Esophagus mucosa (tissue), 1 donor: ENCODE results near the gene SELENOH. TPM values are rescaled to one million over a fixed set of nuclear protein-coding genes. Genes with fewer than 3 reads are reported as not detected.
A peak's percentile ranks its signal among the peaks of the same experiment; 100 is the strongest.
"Not testable (repeated sequence)": the region's sequence is repeated elsewhere in the genome, so short reads cannot be mapped to it uniquely, and the experiment has no call there.

Experiments
- ATAC-seq: fragments of 200-7000 bp; cut with Tn5 transposase; one replicate; pipeline ENCODE4 v1.9.1; 2020
- total RNA-seq: library from RNA; stranded (reverse); gene quantifications from one replicate; pipeline ENCODE4 v1.2.4, GENCODE V29; 2023
- donor health status: DM: yes; HTN: yes; CAD: no.

The SELENOH gene, protein sequence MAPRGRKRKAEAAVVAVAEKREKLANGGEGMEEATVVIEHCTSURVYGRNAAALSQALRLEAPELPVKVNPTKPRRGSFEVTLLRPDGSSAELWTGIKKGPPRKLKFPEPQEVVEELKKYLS
- 120 TPM for total RNA-seq

DNA sequence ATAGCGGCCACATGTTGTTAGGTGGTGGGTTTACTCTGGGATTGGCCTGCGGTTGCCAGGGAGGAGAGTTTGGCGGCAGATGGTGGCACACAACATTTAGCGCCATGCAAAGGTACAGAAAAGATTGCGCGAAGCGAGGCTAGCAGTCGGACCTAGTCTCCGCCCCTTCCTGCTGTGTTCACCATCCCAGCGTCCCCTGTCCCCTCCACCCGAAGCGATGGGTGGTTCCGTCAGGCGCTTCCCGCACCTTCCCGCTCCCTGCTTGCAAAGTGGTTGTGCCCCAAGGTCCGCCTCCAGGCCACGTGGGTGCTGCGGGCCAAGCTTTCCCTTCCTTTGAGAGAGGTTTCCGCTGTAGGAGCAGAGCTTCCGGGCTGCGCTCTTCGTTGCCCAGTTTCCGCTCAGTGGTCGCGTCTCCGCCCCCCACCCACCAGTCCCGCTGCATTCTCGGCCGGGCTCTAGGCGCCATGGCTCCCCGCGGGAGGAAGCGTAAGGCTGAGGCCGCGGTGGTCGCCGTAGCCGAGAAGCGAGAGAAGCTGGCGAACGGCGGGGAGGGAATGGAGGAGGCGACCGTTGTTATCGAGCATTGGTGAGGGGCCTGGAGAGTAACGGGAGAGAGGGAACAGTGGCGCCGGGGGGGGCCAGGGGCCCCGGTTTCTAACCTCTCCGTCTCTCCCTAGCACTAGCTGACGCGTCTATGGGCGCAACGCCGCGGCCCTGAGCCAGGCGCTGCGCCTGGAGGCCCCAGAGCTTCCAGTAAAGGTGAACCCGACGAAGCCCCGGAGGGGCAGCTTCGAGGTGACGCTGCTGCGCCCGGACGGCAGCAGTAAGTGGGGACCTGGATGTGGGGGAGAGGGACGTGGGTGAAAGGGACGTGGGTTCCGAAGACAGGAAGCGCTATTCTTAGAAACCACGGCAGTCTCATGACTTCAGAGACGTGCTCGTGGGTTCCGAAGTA is at the start of gene SELENOH:
SELENOH (plus strand) TSS at position 360 of the 955 bp plus-strand sequence; CDS start at position 465, 105 bp downstream.
- peak; percentile 99 for ATAC-seq

DNA sequence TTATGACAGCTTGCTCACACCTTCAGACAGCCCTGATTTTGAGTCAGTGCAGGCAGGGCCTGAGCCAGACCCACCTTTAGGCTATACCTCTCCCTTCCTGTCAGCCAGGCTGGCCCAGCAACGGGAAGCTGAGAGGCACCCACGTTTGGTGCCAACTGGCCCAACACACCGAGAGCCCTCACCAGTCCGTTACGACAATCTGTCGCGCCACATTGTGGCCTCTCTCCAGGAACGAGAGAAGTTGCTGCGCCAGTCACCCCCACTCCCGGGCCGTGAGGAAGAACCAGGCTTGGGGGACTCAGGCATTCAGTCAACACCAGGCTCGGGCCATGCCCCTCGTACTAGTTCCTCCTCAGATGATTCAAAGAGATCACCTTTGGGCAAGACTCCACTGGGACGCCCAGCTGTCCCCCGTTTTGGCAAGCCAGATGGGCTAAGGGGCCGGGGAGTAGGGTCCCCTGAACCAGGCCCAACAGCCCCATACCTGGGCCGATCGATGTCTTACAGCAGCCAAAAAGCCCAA is 42.4 kb upstream of the SELENOH start:
- ATAC-seq: peak; percentile 51

DNA sequence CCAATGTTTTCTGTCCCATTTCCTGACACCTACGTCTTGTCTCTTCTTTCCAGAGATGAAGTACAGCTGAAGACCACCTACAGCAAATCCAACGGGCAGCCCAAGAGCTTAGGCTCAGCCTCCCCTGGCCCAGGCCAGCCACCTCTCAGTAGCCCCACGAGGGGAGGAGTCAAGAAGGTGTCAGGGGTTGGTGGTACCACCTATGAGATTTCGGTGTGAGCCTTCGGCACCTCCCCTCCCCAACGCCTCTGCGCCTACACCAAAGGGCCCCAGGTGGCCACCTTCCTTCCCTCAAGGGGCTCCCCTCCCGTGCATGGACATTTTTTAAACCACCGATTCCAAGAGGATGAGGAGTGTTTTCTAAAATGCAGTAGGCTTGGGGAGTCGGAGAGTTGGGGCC is 41.5 kb upstream of the SELENOH start:
- ATAC-seq: no peak

DNA sequence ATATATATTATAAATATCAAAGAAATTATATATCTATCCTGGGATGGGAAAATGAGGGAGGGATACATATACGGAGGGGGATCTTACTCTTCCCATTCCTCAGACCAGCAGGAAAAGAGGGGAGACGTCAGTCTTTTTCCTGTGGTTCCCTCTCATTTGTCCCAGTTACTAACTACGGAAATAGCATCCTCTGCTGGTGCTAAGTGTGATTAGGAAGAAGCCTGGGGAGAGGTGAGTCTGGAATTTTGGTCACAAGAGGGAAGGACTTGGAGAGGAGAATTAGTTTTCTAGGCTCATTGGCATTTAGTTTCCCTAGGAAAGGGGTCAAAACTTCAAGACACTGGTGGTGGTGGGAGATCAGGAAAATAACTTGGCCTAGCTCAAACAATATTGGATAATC is 40.9 kb upstream of the SELENOH start:
- no peak for ATAC-seq

DNA sequence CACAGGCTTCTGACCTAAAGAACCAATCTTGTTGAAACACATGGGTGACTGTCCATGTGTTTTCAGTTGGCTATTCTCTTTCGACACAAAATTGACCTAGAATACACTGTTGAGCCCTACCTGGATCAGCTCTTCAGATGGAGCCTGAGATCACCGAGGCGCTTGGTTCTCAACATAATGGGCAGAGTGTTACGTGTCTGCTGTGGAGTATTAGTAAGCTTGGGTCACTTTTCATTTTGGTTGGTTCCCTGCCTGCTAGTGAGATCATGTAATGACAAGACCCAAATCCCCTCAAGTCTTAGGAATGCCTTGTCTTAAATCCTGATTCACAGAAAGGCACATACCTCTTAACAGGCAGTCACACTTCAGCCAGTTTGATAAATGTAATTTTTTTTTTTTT is 38.0 kb upstream of the SELENOH start:
- peak; percentile 65 for ATAC-seq

DNA sequence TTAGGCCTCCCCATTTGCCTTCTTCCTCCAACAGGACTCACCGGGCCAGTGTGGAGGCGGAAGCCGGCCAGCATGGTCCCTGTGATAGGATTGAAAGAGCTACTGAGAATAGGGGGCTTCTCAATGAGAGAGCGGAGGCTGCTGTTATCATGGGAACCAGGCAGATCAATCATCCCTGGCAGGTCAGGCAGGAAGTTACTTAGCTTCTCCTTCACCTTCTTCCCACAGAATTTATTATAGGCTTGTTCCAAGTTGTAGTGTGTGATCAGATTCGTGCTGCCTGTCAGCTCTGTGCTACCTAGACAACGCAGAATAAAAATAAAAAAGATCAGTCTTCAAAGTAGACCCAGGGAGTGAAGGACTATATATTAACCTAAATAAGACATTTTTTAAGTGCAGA is 36.4 kb upstream of the SELENOH start:
- ATAC-seq: no peak

DNA sequence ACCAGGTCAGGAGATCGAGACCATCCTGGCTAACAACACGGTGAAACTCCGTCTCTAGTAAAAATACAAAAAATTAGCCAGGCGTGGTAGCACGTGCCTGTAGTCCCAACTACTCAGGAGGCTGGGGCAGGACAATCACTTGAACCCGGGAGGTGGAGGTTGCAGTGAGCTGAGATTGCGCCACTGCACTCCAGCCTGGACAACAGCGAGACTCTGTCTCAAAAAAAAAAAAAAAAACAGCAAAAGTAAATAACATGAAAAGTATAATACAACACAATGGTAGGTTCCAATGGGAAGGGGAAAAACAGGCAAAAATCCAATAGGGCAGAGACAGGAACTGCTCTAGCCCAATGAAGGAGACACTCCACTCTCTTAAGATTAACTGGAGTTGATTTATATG is 35.9 kb upstream of the SELENOH start:
- ATAC-seq: not testable (repeated sequence)

DNA sequence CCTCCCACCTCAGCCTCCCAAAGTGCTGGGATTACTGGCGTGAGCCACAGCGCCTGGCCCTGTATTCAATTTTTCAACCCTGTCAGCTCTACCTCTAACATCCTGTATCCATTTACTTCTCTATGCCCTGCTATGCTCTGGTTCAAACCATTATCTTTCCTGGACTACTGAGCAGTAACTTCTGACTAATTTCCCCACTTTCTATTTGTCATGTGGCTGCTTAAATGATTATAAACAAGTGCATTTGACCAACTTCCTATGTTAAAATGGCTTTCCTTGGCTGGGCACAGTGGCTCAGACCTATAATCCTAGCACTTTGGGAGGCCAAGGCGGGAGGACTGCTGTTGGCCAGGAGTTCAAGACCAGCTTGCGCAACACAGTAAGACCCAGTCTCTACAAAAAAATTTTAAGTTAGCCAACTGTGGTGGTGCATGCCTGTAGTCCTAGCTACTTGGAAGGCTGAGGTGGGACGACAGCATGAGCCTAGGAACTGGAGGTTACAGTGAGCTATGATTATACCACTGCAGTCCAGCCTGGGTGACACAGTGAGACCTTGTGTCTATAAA is 31.4 kb upstream of the SELENOH start:
- ATAC-seq: no peak

DNA sequence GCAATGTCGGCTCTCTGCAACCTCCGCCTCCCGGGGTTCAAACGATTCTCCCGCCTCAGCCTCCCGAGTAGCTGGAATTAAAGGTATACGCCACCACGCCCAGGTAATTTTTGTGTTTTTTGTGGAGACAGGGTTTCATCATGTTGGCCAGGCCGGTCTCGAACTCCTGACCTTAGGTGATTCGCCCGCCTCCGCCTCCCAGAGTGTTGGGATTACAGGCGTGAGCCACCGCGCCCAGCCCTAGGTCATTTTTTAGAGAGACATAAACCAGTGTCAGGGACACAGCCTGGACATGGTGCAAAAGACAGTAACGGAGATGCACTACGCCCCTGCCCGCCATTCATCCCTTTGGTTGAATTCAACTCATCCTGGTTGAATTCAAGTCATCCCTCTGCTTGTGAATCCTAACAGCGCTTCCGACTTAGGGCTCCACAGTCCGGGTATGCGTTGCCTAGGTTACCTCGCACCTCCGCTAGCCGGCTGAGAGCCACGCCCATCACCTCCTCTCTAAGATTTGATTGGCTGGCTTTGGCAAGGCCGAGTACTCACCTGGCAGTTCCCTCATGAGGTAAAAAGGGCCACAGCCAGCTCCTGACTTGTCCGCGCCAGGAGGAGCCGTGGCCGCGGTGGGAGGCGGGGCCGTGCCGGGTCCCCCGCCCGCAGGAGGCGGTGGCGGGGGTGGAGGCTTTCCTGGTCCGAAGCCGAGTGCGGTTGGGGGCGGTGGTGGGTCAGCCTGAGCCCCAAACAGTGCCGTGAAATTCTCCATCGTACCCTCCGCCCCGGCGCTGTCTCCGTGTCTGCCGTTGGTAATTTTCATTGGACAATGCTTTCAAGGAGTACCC is 29.7 kb upstream of the SELENOH start, which contains the start of gene MED19:
MED19 (minus strand) TSS at position 802 of the 842 bp plus-strand sequence; CDS start at position 766, 36 bp downstream.
- ATAC-seq: peak; percentile 89

DNA sequence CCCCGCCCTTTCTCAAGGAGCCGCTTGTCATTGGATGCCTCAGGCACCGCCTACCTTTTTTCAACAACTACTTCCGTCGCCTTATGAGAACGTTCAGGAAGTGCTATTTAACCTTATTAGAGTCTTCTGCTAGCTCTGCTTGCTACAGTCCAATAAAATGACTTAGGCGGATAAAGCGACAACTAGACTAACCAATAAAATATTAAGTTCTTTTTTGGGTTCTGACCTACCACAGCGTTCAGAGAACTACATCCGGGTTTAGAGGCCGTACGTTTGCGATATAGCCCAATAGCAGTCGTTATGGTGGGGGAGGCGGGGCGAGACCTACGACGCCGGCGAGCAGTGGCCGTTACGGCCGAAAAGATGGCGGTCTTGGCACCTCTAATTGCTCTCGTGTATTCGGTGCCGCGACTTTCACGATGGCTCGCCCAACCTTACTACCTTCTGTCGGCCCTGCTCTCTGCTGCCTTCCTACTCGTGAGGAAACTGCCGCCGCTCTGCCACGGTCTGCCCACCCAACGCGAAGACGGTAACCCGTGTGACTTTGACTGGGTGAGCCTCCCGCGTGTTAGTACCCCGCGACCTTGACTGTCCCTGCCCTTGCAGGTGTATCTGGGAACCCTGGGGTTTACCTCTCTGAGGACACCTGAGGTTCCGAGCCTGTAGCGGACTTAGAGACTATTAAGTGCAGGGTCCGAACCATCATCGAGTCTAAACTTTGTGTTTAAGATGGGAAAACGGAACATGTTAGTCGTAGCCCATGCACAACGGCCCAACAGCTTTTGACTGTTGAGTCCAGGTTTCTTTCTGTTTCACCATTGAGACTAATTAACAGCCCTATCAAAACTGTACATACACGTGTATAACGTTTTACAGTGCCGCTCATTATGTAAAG is 28.8 kb upstream of the SELENOH start, which contains the start of gene TMX2:
TMX2 (plus strand) TSS at position 338 of the 895 bp plus-strand sequence; CDS start at position 364, 26 bp downstream.
- ATAC-seq: peak; percentile 94

DNA sequence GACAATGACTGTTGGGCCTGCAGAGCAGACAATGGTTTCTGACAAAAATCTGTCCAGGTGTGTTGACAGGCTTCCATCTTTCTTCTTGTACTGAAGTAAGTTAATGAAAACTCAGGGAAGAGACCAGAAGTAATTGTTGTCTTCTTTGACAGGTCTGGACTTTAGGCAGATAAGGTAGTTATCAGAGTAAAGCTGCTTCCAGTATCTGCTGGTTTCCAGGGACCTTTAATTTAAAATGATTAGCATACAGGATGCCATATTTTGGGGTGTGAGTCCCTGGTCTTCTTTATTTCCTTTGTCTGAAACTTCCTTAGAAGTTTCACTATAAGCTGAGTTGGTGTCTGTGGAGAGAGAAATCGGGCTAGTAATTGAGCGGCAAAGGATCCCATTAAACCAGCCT is 27.5 kb upstream of the SELENOH start:
- ATAC-seq: no peak

DNA sequence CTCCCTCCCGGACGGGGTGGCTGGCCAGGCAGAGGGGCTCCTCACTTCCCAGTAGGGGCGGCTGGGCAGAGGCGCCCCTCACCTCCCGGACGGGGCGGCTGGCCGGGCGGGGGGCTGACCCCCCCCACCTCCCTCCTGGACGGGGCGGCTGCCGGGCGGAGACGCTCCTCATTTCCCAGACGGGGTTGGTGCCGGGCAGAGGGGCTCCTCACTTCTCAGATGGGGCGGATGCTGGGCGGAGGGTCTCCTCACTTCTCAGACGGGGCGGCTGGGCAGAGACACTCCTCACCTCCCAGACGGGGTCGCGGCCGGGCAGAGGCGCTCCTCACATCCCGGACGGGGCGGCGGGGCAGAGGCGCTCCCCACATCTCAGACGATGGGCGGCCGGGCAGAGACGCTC is 24.6 kb upstream of the SELENOH start:
- ATAC-seq: not testable (repeated sequence)

DNA sequence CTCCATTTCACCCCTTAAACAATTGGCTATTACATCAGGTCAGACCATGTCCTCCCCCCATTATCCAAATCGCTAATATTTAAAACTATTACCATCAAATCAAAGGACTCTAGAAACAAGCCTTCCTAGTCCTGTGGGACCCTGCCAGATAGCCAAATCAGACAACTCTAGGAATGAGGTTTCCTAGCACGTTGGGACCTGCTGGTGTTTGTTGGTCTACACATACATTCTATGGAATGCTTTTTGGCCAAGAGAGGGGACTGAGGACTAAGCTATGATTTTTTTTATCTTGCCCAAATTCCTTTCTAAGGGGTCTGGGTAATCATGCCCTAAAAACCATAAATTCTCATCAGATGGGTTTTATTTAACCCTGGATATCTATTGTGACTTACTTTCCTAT is 14.1 kb upstream of the SELENOH start:
- no peak for ATAC-seq

DNA sequence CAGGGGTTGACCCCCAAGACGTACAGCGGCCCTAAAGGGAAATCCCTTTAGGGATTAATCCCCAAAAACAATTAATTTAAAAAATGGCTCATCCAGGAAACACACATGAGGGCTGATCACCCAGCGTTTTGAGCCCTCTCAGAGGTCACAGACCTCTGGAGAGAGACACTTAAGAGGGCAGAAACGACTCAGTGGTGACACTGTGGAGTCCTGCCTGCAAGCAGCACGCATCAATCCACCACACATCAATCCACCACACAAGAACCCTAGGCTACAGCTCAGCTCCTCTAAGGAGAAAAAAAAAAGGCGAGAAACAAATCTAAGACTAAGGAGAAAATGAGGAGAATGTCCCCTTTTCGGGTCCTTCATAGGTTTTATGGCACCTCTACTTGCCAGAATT is 12.5 kb upstream of the SELENOH start:
- ATAC-seq: no peak

DNA sequence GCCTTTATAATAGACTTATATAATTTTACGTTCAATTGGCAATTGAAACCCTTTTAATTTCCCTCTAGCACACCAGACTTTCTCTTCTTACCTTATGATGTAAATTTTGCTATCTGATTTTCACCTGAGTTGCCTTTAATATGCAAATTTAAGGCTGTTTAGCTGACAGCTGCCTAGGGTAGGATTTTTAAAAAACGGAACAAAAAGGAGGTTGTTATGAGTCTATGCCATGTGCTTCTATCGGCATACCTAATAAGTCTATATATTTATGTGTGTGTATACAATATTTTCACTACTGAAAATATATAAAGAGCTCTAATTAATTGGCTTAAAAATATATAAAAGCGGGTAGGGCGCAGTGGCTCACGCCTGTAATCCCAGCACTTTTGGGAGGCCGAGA is 11.8 kb upstream of the SELENOH start:
- ATAC-seq: no peak

DNA sequence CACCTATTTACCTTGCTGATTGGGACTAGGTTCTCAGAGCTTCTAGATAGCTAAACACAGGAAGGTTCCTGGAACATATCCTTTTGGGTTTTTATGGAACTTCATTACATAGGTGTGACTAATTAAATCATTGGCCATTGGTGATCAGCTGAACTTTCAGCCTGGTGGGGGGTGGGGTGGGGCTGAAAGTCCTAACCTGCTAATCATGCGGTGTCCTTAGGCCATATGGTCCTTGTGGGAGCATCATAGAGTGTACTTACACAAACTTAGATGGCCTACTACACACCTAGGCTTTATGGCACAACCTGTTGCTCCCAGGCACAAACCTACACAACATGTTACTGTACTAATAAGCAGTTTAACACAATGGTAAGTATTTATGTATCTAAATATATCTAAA is 8.6 kb upstream of the SELENOH start:
- ATAC-seq: no peak

DNA sequence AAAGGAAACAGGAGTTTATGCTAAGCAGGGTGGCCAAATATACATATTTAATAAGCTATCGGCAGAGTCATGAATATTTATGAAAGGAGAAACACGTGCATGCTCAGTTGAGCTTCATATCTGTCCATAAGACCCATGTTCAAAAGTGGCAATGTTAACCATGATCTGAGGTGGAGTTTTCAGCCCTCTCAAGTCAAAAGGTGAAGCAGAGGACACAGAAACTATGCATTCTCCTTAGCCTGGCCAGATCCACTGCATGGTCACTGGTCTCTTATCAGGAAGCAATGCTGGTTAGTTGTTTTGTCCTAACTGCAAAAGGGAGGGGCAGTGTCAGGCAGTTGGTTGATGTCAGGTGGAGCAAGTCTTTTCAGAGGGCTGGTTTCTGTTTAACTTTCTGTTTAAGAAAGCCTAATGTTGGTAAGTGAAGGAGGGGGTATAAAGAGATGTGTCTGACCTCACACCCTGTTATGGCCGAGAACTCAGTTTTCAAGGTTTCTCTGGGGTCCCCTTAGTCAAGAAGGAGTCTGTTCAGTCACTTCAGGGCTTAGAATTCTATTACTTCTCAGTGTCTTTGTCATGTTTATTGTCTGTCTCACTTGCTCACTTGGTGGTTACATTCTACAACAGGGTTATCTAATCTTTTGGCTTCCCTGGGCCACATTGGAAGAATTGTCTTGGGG is 5.5 kb upstream of the SELENOH start:
- peak; percentile 51 for ATAC-seq

DNA sequence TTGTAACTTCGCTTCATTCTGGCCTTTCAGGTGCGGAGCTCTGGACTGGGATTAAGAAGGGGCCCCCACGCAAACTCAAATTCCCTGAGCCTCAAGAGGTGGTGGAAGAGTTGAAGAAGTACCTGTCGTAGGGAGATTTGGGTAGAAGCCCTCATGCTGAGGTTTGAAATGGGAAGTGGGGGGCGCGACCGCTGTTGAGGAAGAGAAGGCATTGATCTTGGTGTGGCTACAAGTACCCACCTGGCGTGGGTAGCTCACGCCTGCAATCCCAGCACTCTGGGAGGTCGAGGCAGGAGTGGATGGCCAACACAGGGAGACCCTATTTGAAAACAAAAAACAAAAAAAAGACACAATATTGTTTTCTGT is 779 bp downstream of the SELENOH start:
- ATAC-seq: no peak

DNA sequence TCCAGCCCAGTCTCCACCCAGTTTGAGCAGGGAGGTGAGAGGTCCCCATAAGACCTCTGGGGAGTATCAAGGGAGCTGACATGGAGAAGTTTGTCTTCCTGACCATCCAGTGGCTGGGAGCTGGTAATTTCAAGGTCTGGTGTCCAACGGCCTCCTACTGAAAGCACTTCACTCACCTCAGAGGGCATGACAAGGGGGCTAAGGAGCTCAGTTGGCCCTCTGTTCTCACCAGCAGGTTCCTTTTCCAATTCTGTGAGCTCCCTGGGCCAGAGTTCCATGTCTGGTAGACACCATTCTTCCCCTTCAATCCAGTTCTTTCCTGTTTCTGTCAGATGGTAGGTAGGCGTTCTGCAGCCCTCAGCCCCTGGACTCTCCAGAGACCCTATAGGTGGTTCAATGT is 3.1 kb downstream of the SELENOH start:
- no peak for ATAC-seq

DNA sequence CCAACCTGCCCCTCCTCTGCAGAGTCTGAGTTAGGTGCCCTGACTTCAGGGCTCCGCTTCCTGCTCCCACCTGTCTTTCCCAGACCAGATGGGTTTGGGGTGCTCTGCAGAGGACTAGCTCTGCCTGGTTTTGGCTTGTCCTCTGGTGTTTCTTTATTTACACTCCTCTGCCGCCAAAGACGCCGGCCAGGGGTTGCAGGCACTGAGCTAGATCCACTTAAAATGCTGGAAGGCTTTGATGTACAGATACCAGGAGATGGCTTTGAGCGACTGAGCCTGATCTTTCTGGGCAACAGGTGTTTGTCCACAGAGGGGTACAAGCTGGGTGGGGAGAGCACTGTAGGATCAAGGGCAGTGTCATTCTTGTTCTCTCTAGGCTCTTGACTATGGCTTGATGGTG is 3.9 kb downstream of the SELENOH start:
- ATAC-seq: no peak

DNA sequence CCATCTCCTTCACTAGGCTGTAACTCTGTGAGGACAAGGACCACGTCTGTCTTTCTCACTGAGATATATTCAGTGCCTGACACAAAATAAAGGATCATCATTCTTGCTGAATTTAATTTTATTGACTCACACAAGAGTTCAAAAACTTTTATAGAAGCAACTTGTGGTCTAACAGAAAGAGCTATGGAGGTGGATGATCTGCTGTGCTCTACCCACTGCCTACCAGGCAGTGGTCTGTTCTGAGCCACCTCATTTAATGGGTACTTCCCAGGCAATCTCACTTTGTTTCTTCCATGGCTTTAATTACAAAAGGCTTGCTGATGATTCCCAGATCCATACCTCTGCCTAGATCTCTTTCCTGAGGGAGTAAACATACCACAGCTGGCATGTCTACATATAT is 5.6 kb downstream of the SELENOH start:
- ATAC-seq: no peak
